GM18505 (cell line): ENCODE results near the gene LTB.

Experiments used
- ATAC-seq: cut with Tn5 transposase; IDR thresholded peaks from one replicate; pipeline ENCODE4 v1.9.1; 2021; ENCODE audit not compliant: unreplicated experiment
- POLR2A ChIP-seq: IDR thresholded peaks from 4 replicates; pipeline ENCODE4 v1.6.1; 2011; ENCODE audit warnings: borderline replicate concordance; ENCODE audit not compliant: insufficient read depth, insufficient read length; ENCODE audit errors: extremely low read depth

LTB gene, protein sequence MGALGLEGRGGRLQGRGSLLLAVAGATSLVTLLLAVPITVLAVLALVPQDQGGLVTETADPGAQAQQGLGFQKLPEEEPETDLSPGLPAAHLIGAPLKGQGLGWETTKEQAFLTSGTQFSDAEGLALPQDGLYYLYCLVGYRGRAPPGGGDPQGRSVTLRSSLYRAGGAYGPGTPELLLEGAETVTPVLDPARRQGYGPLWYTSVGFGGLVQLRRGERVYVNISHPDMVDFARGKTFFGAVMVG

DNA sequence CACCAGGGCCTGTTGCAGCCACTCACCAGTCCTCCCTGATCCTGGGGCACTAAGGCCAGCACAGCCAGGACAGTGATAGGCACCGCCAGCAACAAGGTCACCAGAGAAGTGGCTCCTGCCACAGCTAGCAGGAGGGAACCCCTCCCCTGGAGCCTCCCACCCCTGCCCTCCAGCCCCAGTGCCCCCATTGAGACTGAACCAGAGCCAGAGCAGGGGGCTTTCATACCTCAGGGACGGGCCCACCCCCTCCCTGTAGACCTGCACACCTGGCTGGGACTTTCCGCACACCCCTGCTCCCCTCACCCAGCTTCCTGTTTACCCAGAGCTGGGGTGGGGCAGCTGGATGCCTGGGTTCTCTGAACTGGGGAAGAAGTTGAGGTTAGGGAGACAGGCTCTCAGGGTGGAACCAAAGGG lies at the start of gene LTB:
TSS of gene LTB (minus strand) at position 195 of the 414 bp plus-strand sequence. CDS start at position 188, 7 bp downstream.
- ATAC-seq, result no peak
- TF ChIP-seq POLR2A, result peak; percentile 71

DNA sequence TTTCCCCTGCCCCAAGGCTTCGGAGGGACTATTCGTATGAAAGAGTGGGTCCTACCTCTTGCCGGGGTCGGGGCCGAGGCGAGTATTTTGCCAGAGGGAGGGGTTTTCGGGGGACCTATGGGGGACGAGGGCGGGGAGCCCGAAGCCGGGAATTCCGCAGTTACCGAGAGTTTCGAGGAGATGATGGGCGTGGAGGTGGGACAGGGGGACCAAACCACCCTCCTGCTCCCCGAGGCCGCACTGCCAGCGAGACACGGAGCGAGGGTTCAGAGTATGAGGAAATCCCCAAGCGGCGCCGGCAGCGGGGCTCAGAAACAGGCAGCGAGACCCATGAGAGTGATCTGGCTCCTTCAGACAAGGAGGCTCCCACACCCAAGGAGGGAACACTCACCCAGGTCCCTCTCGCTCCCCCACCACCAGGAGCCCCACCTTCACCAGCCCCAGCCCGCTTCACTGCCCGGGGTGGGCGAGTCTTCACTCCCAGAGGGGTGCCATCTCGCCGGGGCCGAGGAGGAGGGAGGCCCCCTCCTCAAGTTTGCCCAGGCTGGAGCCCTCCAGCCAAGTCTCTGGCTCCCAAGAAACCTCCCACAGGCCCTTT lies 49.6 kb upstream of the LTB start:
- no peak for ATAC-seq
- TF ChIP-seq POLR2A, result no peak

DNA sequence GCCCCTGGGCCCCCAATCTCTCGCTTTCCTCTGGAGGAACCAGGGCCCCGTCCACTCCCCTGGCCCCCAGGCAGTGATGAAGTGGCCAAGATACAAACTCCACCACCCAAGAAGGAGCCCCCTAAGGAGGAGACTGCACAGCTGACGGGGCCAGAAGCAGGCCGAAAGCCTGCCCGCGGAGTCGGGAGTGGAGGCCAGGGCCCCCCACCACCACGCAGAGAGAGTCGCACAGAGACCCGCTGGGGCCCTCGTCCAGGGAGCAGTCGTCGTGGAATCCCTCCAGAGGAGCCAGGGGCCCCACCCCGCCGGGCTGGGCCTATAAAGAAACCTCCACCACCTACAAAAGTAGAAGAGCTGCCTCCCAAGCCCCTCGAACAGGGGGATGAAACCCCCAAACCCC lies 49.0 kb upstream of the LTB start:
- ATAC-seq, result no peak
- no peak for TF ChIP-seq POLR2A

DNA sequence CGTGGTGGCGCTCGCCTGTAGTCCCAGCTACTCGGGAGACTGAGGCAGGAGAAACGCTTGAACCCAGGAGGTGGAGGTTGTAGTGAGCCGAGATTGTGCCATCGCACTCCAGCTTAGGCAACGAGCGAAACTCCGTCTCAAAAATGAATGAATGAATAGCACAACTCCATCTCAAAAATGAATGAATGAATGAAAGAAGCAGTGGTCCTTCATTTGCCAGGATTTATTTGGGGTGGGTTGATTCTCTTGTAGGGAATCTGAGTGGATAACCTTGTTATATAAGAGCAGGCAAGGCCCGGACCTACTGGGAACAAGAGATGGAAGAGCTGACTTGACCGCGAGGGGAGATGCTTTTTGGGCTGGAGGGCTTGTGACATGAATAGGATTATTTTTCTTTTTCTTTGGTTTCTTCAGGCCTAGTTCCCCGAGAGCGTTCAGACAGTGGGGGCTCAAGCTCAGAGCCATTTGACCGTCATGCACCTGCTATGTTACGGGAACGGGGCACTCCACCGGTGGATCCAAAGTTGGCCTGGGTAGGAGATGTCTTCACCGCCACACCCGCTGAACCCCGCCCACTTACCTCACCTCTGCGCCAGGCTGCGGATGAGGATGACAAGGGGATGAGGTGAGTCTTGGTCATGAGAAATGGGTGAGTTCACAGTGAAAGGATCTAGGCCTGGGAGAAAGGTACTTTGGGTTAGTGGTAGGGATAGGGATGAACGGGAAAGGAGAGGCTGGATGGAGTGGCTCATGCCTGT lies 48.1 kb upstream of the LTB start:
- TF ChIP-seq POLR2A, result peak; percentile 19
- no peak for ATAC-seq

DNA sequence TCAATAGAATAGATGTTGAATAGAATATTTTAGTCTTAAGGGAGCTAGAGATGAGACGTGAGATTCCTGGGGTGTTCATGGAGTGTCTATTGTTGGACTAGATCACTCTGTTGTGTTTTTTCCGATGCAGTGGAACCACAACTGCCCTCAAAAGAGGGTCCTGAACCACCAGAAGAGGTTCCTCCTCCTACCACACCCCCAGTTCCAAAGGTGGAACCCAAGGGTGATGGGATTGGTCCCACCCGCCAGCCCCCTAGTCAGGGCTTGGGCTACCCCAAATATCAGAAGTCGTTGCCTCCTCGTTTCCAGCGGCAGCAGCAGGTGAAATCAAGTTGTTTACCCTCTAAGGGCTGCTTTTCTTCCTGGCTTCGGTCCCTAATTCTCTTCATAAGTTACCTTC lies 46.8 kb upstream of the LTB start:
- TF ChIP-seq POLR2A, result no peak
- ATAC-seq, result no peak

- peak; percentile 32 for TF ChIP-seq POLR2A
- ATAC-seq, result no peak
Measured at GRCh38 chr6:31627690-31628287, 45.6 kb upstream of the LTB start.

DNA sequence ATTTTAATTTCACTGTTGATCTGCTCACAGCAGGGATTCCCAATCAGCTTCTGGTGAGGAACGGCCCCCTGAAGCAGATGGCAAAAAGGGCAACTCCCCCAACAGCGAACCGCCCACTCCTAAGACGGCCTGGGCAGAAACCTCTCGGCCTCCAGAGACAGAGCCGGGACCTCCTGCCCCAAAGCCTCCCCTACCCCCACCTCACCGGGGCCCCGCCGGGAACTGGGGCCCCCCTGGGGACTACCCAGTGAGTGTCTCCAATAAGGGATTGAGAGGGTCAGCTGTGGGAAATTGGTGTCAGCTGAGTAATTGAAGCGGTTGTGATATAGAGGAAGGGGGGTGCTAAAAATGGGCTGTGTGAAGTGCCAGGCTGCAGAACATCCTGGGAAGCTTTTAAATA lies 44.7 kb upstream of the LTB start:
- no peak for ATAC-seq
- no peak for TF ChIP-seq POLR2A

DNA sequence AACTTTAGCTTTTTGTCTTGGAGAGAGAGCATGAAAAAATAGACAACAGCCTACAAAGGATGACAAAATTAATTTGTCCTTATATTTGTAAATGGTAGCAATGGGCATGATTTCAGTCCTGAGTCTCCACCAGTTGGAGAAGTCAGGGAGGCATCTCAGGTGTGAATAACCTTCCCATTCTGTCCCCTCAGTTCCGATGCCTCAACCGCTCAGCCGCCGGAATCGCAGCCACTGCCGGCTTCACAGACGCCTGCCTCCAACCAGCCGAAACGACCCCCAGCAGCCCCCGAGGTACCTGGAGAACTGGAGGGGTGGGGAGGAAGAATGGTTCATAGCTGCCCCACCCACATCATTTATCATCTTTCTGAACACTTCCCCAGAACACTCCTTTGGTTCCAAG lies 41.8 kb upstream of the LTB start:
- TF ChIP-seq POLR2A, result no peak

GRCh38 chr6:31622684-31623091 lies 40.5 kb upstream of the LTB start:
- no peak for TF ChIP-seq POLR2A
- ATAC-seq, result no peak

More for the DNA sequence above, 41.8 kb upstream of the LTB start:
- no peak for ATAC-seq

GRCh38 chr6:31621991-31622390 lies 39.8 kb upstream of the LTB start:
- ATAC-seq, result no peak
- no peak for TF ChIP-seq POLR2A

- no peak for ATAC-seq
- no peak for TF ChIP-seq POLR2A
Measured at GRCh38 chr6:31621320-31621939, 39.2 kb upstream of the LTB start.

DNA sequence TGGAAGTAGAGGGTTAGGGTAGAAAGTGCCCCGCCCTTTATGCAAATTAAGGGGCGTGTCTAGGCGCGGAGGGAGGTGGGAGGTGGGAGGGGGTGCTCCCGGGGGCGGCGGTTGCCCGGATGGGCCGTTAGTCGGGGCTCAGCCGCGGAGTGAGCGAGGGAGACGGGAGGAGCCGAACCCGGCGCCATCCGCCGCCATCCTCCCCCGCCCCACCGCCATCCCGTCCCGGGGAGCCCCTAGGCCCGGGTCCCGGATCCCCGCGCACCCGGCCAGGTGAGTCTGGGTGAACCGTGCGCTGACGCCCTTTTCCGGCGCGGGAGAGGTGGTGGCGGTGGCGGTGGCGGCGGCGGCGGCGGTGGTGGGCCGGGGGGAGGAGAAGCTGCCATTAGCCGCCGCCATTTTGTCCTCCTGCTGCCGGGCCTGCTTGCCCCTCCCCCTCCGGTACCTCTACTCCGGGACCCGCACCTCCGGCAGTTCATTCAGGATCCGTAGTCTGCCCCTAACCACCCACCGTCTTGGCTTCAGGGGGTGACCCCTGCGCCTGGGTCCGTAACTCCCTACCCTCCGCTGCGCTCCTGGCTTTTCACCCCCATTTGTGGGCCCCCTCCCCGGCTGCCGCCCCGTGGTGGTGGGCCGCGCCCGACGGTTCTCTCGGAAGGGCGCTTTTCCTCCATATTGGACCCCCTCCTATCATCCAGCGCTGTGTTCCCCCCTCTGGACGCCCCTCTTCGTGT lies 38.5 kb upstream of the LTB start, which contains the start of gene PRRC2A:
TSS of gene PRRC2A (plus strand) at position 130 of the 734 bp plus-strand sequence. CDS start 2,075 bp downstream, outside the sequence.
- peak; percentile 55 for ATAC-seq
- TF ChIP-seq POLR2A, result peak; percentile 44

DNA sequence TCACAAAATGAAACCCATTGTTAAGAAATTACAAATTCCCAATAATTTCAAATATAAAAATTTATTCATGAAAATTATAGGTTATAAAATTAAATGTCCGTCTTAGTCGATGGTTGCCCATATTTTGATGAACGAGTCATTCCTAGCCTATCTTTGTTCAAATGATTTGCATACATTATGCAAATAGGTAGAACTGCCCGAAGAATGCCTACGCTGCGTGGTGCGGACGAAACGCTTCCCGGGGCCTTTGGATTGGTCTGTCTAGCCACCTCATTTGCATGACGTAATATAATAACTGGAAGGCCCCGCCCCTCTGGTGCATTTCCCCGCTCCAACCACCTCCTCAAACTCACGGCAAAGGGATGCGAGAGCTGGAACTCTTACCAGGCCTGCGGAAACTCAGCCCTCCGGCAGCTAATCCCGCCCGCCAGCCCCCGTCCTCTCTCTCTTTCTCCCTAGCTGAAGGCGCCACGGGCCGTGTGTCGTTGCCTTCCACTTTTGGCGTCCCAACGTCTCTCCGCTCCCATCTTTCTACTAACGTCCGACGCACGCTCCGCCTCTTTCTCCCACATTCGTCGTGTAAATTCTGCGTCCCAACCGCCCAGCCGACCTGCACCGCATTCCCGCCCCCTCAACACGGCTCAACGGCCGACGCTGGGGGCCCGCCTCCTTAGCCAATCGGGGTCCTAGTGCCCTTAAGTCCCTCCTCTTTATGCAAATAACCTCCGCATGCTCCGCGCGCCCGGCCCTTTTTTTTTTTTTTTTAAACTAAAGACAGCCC lies 37.8 kb upstream of the LTB start:
- peak; percentile 69 for ATAC-seq
- peak; percentile 93 for TF ChIP-seq POLR2A
